Measurements from ENCODE around the gene DUSP10. TPM values are rescaled to one million over a fixed set of nuclear protein-coding genes. Genes with fewer than 3 reads are reported as not detected.

The DUSP10 gene
- total and polyA plus RNA-seq, 8 donors: 1.0 to 50.0 (median 3.0) TPM

DNA sequence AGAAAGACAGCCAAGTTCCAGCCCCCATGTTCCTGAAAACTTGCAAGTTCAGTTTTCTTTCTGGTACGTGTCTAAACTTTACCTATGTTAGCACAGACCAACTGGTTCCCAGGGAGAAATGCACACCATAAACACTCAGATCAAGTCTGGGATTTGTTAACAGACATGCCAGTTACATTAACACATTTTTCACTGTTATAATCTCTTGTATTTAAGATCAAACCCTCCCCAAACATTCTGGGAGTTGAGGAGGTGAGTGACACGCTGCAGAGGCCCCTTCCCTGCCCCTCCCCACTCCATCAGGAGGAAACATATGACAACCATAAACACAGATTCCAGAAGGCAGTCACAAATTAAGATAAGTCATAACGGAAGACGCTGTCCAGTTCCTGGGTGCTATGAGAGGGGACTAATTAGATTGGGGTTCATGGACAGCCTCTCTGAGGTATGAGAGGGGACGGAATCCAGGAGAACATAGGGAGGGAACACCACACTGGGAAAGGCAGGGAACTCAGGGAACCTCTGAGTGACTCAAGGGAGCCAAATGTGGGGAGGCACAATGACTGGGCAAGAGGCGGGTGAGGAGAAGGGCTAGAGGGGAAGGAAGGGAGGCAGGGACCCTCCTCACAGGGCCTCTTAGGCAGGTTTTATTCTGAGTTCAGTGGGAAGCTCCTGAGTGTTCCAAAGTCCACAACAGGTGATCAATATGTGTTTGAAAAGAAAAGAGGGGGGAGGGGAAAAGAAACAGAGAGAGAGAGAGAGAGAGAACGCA lies 25.0 kb downstream of the DUSP10 start:
- H3K4me1 ChIP-seq: peaks cover 4 to 72% (median 39%) of the 10 kb centered on the region in 4 donors
- TF ChIP-seq EP300 (IDR thresholded peaks at IDR 0.05) (no peak), POLR2AphosphoS5 (IDR thresholded peaks at IDR 0.05) (no peak), POLR2A (IDR thresholded peaks at IDR 0.05) (no peak)
- TF ChIP-seq, protein P1, sequence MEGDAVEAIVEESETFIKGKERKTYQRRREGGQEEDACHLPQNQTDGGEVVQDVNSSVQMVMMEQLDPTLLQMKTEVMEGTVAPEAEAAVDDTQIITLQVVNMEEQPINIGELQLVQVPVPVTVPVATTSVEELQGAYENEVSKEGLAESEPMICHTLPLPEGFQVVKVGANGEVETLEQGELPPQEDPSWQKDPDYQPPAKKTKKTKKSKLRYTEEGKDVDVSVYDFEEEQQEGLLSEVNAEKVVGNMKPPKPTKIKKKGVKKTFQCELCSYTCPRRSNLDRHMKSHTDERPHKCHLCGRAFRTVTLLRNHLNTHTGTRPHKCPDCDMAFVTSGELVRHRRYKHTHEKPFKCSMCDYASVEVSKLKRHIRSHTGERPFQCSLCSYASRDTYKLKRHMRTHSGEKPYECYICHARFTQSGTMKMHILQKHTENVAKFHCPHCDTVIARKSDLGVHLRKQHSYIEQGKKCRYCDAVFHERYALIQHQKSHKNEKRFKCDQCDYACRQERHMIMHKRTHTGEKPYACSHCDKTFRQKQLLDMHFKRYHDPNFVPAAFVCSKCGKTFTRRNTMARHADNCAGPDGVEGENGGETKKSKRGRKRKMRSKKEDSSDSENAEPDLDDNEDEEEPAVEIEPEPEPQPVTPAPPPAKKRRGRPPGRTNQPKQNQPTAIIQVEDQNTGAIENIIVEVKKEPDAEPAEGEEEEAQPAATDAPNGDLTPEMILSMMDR (IDR thresholded peaks at IDR 0.05): no peak
- H3K9me3 ChIP-seq: no peaks in the 10 kb centered on the region
- peak in 1 of 2 donors; percentile 68 for DNase-seq
- no peaks in the 10 kb centered on the region for H3K36me3 ChIP-seq
- intact Hi-C loops (cut with DNase I; ENCODE audit: low total_unique reads): no loop called here
- peak overlapping the region in 4 of 5 donors; percentile 27 to 74 (median 38) for H3K27ac ChIP-seq
- H3K27me3 ChIP-seq: no peaks in the 10 kb centered on the region
- 56 to 67% (median 62%) methylated on average over 7 of the region's 7 CpGs for WGBS, 5 donors
- H3K4me3 ChIP-seq: no peak overlapping the region

DNA sequence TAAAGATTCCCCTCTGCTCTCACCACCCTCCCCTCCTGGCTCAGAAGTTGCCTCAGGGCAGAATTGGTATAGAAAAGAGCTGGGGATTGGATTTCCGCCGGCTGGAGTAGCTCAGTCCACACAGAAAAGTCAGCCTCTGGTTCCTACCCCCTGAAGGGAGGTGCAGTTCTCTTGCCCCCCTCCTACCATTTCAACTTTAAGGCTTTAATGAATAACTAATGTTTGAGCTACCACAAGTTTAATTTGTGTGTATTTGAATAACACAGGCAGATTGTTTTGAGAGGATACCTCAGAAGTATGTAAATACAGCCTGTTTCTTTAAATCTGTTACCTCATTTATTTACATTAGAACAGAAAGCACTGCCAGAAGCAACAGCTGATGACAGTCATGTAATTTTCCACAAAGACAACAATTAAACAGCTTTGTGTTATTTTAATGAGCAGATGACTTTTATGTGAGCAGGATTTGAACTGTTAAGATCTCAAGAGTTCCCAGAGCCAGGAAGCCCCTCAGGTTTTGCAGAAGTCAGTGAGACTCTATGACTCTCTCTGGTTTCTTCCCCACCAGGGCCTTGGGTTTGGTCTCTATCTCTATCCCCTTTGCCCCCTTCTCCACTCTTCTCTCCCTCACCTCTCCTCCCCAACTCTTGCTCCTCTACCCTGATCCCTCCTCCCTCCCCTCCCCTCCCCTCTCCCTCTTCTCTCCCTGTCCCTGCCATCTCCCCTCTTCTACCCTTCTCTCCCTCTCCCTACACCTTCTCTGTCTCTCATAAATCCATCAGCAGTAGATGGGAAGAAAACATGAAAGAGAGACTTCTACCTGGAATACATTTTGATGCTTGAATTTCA lies 26.3 kb downstream of the DUSP10 start:
- WGBS, 5 donors: 55 to 70% (median 64%) methylated on average over 2 of the region's 2 CpGs
- no peaks in the 10 kb centered on the region for H3K36me3 ChIP-seq
- H3K4me1 ChIP-seq: peaks cover 4 to 85% (median 45%) of the 10 kb centered on the region in 4 donors
- H3K27me3 ChIP-seq: no peaks in the 10 kb centered on the region
- intact Hi-C loops (cut with DNase I; ENCODE audit: low total_unique reads): no loop called here
- no peak overlapping the region for H3K4me3 ChIP-seq
- TF ChIP-seq, protein P1 (IDR thresholded peaks at IDR 0.05): no peak
- no peak for TF ChIP-seq POLR2AphosphoS5 (IDR thresholded peaks at IDR 0.05)
- TF ChIP-seq EP300 (IDR thresholded peaks at IDR 0.05): no peak
- no peak for TF ChIP-seq POLR2A (IDR thresholded peaks at IDR 0.05)
- H3K9me3 ChIP-seq: no peaks in the 10 kb centered on the region
- peak overlapping the region in 4 of 5 donors; percentile 1 to 74 (median 32) for H3K27ac ChIP-seq
- DNase-seq: peak in 1 of 2 donors; percentile 65

DNA sequence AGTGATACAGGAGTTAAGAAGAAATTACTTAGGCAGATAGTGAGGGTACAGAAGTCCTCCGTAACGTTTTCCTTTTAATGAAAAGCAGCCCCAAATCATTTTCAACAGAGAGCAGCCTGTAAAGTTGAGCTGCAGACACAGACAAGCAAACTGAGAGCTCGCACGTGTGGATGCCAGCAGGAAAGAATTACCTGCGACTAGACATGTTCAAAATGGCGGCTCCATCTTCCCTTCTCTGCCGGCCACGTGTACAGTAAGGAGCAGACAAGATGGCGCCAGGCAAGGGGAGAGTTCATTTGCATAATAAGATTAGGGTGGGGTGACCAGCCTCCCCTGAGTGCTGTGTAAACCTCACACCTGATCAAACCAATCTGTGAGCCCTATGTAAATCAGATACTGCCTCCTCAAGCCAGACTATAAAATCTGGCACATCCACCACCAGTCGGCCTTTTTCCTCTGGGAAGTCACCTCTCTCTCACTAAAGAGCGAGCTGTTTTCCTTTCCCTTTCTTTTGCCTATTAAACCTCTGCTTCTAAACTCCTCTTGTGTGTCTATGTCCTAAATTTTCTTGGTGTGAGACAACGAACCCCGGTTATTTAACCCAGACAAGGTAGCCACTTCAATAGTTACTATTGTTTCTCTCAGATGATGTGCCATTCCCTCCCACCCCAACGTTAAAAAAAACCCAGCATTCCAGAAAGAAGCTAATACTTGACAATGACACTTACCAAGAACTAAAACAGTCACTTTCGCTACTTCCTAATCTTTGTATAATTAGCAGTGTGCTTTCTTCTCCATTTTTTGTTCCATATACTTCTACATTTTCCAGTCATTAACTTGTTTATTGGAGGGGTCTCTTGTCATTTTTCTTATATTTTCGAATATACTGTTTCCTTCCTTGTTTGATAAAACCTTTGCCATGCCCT lies 27.4 kb downstream of the DUSP10 start:
- Histone ChIP-seq H3K9me3 (no peaks in the 10 kb centered on the region), H3K27ac (peak overlapping the region in 2 of 5 donors; percentile 31 to 74), H3K27me3 (no peaks in the 10 kb centered on the region), H3K4me3 (no peak overlapping the region), H3K4me1 (peaks cover 6 to 88% (median 49%) of the 10 kb centered on the region in 4 donors), H3K36me3 (no peaks in the 10 kb centered on the region)
- no peak for DNase-seq
- no peak for TF ChIP-seq POLR2AphosphoS5 (IDR thresholded peaks at IDR 0.05)
- no peak for TF ChIP-seq EP300 (IDR thresholded peaks at IDR 0.05)
- TF ChIP-seq, protein P1 (IDR thresholded peaks at IDR 0.05): no peak
- TF ChIP-seq POLR2A (IDR thresholded peaks at IDR 0.05): no peak
- WGBS, 5 donors: 85 to 88% (median 86%) methylated on average over 14 to 16 of the region's 16 CpGs
- intact Hi-C loops (cut with DNase I; ENCODE audit: low total_unique reads): no loop called here

All from stomach (tissue), 9 donors.